ENCODE data around the gene WSCD1. TPM values are rescaled to one million over a fixed set of nuclear protein-coding genes. Genes with fewer than 3 reads are reported as not detected.

The WSCD1 gene
- total RNA-seq, 6 experiments from 2014 or later: 1.3 to 4.6 (median 1.6) TPM

DNA sequence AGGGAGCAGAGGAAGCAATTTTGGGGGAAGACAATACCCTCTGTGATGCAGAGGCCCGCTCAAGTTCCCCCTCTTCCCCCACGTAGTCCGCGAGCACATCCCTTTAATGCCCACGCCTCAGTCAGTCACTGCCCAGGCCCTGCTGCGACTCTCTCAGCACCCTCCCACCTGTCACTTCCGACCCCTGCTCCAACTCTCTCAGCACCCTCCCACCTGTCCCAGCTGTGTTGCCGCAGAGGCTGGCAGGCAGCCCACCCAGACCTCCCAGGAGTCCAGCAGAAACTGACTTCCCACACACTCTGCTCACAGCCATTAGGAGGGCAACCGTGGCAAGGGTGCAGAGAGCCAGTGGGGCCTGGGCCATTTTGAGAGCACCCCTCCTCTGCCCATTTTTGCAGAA lies 92.7 kb downstream of the WSCD1 start:
- TF ChIP-seq CTCF (IDR thresholded peaks at IDR 0.05) (no peak), POLR2A (IDR thresholded peaks at IDR 0.05) (no peak)
- Histone ChIP-seq H3K9me3 (no peaks in the 10 kb centered on the region), H3K4me1 (no peaks in the 10 kb centered on the region), H3K27ac (no peak overlapping the region), H3K4me3 (no peak overlapping the region), H3K27me3 (no peaks in the 10 kb centered on the region), H3K36me3 (no peaks in the 10 kb centered on the region)
- 59% methylated on average over 8 of the region's 9 CpGs for whole genome bisulfite sequencing (ENCODE audit: insufficient coverage, low coverage, low lambda C conversion rate, missing lambda C conversion rate)
- intact Hi-C loops (cut with DNase I): loop anchor here in 1 of 2 donors (10.0 kb wide), 1 partner anchor 58 kb away; no protein-coding TSS in a partner anchor
- DNase-seq (no peak), ATAC-seq (no peak)

- Histone ChIP-seq H3K9me3 (no peaks in the 10 kb centered on the region), H3K4me3 (no peak overlapping the region), H3K27me3 (no peaks in the 10 kb centered on the region), H3K4me1 (no peaks in the 10 kb centered on the region), H3K36me3 (no peaks in the 10 kb centered on the region), H3K27ac (no peak overlapping the region)
- ATAC-seq: no peak
- no peak for TF ChIP-seq POLR2A (IDR thresholded peaks at IDR 0.05)
- TF ChIP-seq CTCF (IDR thresholded peaks at IDR 0.05): no peak
- intact Hi-C loops (cut with DNase I): loop anchor here in 1 of 2 donors (10.0 kb wide), 1 partner anchor 59 kb away; no protein-coding TSS in a partner anchor
- WGBS (ENCODE audit: insufficient coverage, low coverage, low lambda C conversion rate, missing lambda C conversion rate): 69% methylated on average over 4 of the region's 6 CpGs
- DNase-seq: no peak
Measured at GRCh38 chr17:6163612-6164333, 93.6 kb downstream of the WSCD1 start.

DNA sequence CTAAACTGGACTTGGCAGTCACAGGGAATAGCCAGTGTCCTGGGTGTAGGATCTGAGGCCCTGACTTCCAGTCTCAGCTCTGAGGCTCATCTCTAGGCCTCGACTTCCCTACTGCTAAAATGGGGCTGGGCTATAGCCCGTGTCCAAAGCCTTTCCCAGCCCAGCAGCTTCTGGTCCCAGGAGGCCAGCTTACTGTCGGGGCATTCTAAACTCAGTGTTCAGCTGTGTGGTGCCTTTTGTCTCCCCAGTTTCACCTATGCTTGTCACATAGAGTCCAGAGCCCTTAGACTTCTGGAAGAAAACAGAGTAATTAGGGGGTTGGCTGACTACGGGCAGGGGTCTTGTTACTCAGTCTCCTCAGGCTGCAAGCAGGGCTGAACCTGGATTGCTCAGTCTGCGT lies 94.8 kb downstream of the WSCD1 start:
- intact Hi-C loops (cut with DNase I): loop anchor here (5.0 to 10.0 kb wide), 2 partner anchors 60 to 167 kb away; no protein-coding TSS in a partner anchor
- Histone ChIP-seq H3K36me3 (no peaks in the 10 kb centered on the region), H3K27ac (no peak overlapping the region), H3K9me3 (no peaks in the 10 kb centered on the region), H3K4me1 (no peaks in the 10 kb centered on the region), H3K4me3 (no peak overlapping the region), H3K27me3 (no peaks in the 10 kb centered on the region)
- DNase-seq (no peak), ATAC-seq (no peak)
- TF ChIP-seq POLR2A (IDR thresholded peaks at IDR 0.05): no peak
- WGBS (ENCODE audit: insufficient coverage, low coverage, low lambda C conversion rate, missing lambda C conversion rate): 78% methylated on average over 5 of the region's 5 CpGs

DNA sequence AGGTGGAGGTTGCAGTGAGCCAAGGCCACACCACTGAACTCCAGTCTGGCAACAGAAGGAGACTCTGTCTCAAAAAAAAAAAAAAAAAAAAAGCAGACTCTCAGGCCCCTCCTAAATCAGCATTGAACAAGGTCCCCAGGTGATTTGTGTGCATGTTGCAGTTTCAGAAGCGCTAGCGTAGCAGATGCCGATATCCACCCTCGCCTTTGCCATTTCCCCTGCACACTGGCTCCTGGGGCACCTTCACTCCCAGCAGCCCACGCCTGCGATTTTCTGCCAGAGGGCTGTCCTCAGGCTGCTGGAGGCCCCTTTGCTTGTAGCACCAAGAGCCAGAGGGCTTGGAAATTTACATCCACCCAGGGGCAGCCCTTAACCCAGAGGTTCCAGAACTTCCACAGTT lies 95.6 kb downstream of the WSCD1 start:
- H3K4me3 ChIP-seq: no peak overlapping the region
- DNase-seq (no peak), ATAC-seq (no peak)
- H3K27ac ChIP-seq: no peak overlapping the region
- TF ChIP-seq CTCF (IDR thresholded peaks at IDR 0.05): no peak
- no peak for TF ChIP-seq POLR2A (IDR thresholded peaks at IDR 0.05)
- no peaks in the 10 kb centered on the region for H3K36me3 ChIP-seq
- no peaks in the 10 kb centered on the region for H3K27me3 ChIP-seq
- no peaks in the 10 kb centered on the region for H3K9me3 ChIP-seq
- no peaks in the 10 kb centered on the region for H3K4me1 ChIP-seq
- WGBS (ENCODE audit: insufficient coverage, low coverage, low lambda C conversion rate, missing lambda C conversion rate): 33% methylated on average over 1 of the region's 6 CpGs
- intact Hi-C loops (cut with DNase I): loop anchor here (5.0 to 10.0 kb wide), 2 partner anchors 61 to 166 kb away; no protein-coding TSS in a partner anchor

DNA sequence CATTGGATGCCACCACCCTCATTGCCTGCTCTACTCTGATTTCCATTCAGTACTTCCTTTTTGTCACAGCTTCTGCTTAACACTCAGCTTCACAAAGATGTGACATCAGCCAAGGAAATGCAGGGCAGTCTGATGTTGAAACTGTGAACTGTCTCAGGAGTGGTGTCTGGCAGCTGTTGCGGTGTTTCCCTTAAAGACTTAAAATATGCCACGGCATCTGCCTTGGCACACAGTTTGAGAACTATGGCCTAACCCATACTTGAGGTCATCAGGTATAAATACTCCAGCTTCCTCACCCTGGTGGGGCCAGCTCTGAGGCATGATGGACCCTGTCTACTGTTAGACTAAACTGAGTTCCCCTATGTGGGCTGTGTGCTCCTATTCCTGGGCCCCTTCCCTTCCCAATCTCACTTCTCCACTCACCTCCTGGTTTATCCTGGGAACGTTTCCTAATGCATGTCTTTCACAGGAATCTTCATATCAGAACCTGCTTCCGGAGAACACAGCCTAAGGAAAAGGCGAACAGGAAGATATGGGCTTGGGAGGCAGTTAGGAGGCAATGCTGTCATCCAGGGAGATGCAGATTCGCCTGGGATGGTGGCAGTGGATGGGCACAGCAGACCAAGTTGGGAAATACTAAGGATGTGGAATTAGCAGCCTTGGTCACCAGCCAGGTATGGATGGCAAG lies 96.5 kb downstream of the WSCD1 start:
- intact Hi-C loops (cut with DNase I): loop anchor here (5.0 to 10.0 kb wide), 2 partner anchors 62 to 166 kb away; no protein-coding TSS in a partner anchor
- no peaks in the 10 kb centered on the region for H3K9me3 ChIP-seq
- no peaks in the 10 kb centered on the region for H3K36me3 ChIP-seq
- no peaks in the 10 kb centered on the region for H3K4me1 ChIP-seq
- no peak overlapping the region for H3K4me3 ChIP-seq
- ATAC-seq: peak; percentile 14 to 56 (median 46)
- TF ChIP-seq CTCF (IDR thresholded peaks at IDR 0.05): no peak
- TF ChIP-seq POLR2A (IDR thresholded peaks at IDR 0.05): no peak
- H3K27me3 ChIP-seq: no peaks in the 10 kb centered on the region
- WGBS (ENCODE audit: insufficient coverage, low coverage, low lambda C conversion rate, missing lambda C conversion rate): 34% methylated on average over 6 of the region's 6 CpGs
- no peak overlapping the region for H3K27ac ChIP-seq
- DNase-seq: no peak
